ENCODE measurements around the gene F7. TPM values are rescaled to one million over a fixed set of nuclear protein-coding genes. Genes with fewer than 3 reads are reported as not detected.

F7 gene
- total RNA-seq, 4 donors from 2014 or later, result 0.20 to 1.2 TPM; not detected in 2

DNA sequence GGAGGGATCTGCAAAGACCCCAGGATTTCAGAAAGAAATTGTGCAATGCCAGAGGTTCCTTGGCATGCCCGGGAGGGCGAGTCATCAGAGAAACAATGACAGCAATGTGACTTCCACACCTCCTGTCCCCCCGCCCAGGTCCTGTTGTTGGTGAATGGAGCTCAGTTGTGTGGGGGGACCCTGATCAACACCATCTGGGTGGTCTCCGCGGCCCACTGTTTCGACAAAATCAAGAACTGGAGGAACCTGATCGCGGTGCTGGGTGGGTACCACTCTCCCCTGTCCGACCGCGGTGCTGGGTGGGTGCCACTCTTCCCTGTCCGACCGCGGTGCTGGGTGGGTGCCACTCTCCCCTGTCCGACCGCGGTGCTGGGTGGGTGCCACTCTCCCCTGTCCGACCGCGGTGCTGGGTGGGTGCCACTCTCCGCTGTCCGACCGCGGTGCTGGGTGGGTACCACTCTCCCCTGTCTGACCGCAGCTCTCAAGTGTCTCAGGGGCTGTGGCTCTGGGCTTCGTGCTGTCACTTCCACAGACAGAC lies 11.8 kb downstream of the F7 start:
- Histone ChIP-seq H3K9me3 (no peaks in the 10 kb centered on the region), H3K27ac (no peak overlapping the region), H3K36me3 (no peaks in the 10 kb centered on the region), H3K4me1 (no peaks in the 10 kb centered on the region), H3K4me3 (no peak overlapping the region), H3K27me3 (peaks cover 6 to 8% (median 6%) of the 10 kb centered on the region in 3 donors)
- TF ChIP-seq POLR2A (IDR thresholded peaks at IDR 0.05), result no peak
- TF ChIP-seq, protein P1, sequence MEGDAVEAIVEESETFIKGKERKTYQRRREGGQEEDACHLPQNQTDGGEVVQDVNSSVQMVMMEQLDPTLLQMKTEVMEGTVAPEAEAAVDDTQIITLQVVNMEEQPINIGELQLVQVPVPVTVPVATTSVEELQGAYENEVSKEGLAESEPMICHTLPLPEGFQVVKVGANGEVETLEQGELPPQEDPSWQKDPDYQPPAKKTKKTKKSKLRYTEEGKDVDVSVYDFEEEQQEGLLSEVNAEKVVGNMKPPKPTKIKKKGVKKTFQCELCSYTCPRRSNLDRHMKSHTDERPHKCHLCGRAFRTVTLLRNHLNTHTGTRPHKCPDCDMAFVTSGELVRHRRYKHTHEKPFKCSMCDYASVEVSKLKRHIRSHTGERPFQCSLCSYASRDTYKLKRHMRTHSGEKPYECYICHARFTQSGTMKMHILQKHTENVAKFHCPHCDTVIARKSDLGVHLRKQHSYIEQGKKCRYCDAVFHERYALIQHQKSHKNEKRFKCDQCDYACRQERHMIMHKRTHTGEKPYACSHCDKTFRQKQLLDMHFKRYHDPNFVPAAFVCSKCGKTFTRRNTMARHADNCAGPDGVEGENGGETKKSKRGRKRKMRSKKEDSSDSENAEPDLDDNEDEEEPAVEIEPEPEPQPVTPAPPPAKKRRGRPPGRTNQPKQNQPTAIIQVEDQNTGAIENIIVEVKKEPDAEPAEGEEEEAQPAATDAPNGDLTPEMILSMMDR (IDR thresholded peaks at IDR 0.05 in 4 of 5, conservative IDR thresholded peaks at IDR 0.05 in 1 of 5), result no peak
- intact Hi-C loops (cut with DNase I; ENCODE audit: low total_unique reads), result no loop called here
- DNase-seq (peak in 1 of 2 donors; percentile 8), ATAC-seq (no peak)
- in situ Hi-C loops (cut with MboI; ENCODE audit: low sequenced_read_pairs in 4 of 4), result no loop called here

DNA sequence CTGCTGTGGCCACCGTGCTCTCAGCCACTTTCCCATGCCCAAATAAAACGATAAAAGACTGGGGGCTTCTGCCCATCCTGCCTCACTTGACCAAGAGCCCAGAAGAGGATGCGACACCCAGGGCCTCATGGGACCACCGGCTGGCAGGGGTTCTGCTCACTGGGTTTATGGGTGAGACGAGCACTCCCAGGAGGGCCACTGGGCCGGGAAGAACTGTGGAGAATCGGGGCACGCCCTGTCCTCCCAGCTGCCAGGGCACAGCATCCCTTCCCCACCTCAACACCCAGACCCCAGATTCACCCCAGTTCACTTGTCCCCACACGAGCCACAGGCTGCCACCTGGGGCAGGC lies 12.3 kb downstream of the F7 start:
- Histone ChIP-seq H3K4me3 (no peak overlapping the region), H3K27ac (no peak overlapping the region), H3K36me3 (no peaks in the 10 kb centered on the region), H3K27me3 (peaks cover 6 to 8% (median 6%) of the 10 kb centered on the region in 3 donors), H3K4me1 (no peaks in the 10 kb centered on the region), H3K9me3 (no peaks in the 10 kb centered on the region)
- TF ChIP-seq POLR2A (IDR thresholded peaks at IDR 0.05), result no peak
- TF ChIP-seq, protein P1 (IDR thresholded peaks at IDR 0.05 in 4 of 5, conservative IDR thresholded peaks at IDR 0.05 in 1 of 5), result no peak
- intact Hi-C loops (cut with DNase I; ENCODE audit: low total_unique reads), result no loop called here
- DNase-seq (peak in 1 of 2 donors; percentile 11), ATAC-seq (no peak)
- in situ Hi-C loops (cut with MboI; ENCODE audit: low sequenced_read_pairs in 4 of 4), result no loop called here

DNA sequence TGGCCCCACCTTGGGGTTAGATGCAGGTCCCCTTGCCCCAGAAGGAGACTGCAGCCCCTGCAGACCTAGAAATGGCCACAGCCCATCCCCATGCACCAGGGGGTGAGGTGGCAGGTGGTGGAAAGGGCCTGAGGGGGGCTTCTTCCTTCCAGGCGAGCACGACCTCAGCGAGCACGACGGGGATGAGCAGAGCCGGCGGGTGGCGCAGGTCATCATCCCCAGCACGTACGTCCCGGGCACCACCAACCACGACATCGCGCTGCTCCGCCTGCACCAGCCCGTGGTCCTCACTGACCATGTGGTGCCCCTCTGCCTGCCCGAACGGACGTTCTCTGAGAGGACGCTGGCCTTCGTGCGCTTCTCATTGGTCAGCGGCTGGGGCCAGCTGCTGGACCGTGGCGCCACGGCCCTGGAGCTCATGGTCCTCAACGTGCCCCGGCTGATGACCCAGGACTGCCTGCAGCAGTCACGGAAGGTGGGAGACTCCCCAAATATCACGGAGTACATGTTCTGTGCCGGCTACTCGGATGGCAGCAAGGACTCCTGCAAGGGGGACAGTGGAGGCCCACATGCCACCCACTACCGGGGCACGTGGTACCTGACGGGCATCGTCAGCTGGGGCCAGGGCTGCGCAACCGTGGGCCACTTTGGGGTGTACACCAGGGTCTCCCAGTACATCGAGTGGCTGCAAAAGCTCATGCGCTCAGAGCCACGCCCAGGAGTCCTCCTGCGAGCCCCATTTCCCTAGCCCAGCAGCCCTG lies 12.8 kb downstream of the F7 start:
- intact Hi-C loops (cut with DNase I; ENCODE audit: low total_unique reads), result no loop called here
- no peaks in the 10 kb centered on the region for H3K9me3 ChIP-seq
- ATAC-seq (no peak), DNase-seq (peak in 1 of 2 donors; percentile 7)
- H3K4me1 ChIP-seq, result no peaks in the 10 kb centered on the region
- in situ Hi-C loops (cut with MboI; ENCODE audit: low sequenced_read_pairs in 4 of 4), result no loop called here
- H3K36me3 ChIP-seq, result no peaks in the 10 kb centered on the region
- H3K4me3 ChIP-seq, result no peak overlapping the region
- TF ChIP-seq POLR2A (IDR thresholded peaks at IDR 0.05), result no peak
- TF ChIP-seq, protein P1 (IDR thresholded peaks at IDR 0.05 in 4 of 5, conservative IDR thresholded peaks at IDR 0.05 in 1 of 5), result no peak
- H3K27me3 ChIP-seq, result peaks cover under 1 to 8% (median 6%) of the 10 kb centered on the region in 3 donors
- H3K27ac ChIP-seq, result no peak overlapping the region

DNA sequence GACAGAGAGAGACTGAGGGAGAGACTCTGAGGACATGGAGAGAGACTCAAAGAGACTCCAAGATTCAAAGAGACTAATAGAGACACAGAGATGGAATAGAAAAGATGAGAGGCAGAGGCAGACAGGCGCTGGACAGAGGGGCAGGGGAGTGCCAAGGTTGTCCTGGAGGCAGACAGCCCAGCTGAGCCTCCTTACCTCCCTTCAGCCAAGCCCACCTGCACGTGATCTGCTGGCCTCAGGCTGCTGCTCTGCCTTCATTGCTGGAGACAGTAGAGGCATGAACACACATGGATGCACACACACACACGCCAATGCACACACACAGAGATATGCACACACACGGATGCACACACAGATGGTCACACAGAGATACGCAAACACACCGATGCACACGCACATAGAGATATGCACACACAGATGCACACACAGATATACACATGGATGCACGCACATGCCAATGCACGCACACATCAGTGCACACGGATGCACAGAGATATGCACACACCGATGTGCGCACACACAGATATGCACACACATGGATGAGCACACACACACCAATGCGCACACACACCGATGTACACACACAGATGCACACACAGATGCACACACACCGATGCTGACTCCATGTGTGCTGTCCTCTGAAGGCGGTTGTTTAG lies 13.7 kb downstream of the F7 start:
- Histone ChIP-seq H3K4me3 (no peak overlapping the region), H3K9me3 (no peaks in the 10 kb centered on the region), H3K27me3 (peaks cover 0 to 6% (median 6%) of the 10 kb centered on the region in 3 donors), H3K4me1 (no peaks in the 10 kb centered on the region), H3K27ac (no peak overlapping the region), H3K36me3 (no peaks in the 10 kb centered on the region)
- intact Hi-C loops (cut with DNase I; ENCODE audit: low total_unique reads) (no loop called here), in situ Hi-C loops (cut with MboI; ENCODE audit: low sequenced_read_pairs in 4 of 4) (no loop called here)
- no peak for ATAC-seq
- TF ChIP-seq, protein P1 (IDR thresholded peaks at IDR 0.05 in 4 of 5, conservative IDR thresholded peaks at IDR 0.05 in 1 of 5), result no peak
- TF ChIP-seq POLR2A (IDR thresholded peaks at IDR 0.05), result no peak
- peak in 1 of 2 donors; percentile 1 for DNase-seq
